Neural progenitor cell (in vitro differentiated cells): ENCODE measurements around the gene FADS2.

Experiments
- EZH2phosphoT487 ChIP-seq: fragments of 200-600 bp; sonication (generic); IDR thresholded peaks from 2 replicates; pipeline ENCODE4 v1.6.1; 2017; ENCODE audit warnings: antibody characterized with exemption
- TF ChIP-seq, protein P1 (sequence below): fragments of 200-600 bp; sonication (generic); IDR thresholded peaks from 2 replicates; pipeline ENCODE4 v1.5.1; 2017; ENCODE audit warnings: antibody characterized with exemption, mild to moderate bottlenecking

DNA sequence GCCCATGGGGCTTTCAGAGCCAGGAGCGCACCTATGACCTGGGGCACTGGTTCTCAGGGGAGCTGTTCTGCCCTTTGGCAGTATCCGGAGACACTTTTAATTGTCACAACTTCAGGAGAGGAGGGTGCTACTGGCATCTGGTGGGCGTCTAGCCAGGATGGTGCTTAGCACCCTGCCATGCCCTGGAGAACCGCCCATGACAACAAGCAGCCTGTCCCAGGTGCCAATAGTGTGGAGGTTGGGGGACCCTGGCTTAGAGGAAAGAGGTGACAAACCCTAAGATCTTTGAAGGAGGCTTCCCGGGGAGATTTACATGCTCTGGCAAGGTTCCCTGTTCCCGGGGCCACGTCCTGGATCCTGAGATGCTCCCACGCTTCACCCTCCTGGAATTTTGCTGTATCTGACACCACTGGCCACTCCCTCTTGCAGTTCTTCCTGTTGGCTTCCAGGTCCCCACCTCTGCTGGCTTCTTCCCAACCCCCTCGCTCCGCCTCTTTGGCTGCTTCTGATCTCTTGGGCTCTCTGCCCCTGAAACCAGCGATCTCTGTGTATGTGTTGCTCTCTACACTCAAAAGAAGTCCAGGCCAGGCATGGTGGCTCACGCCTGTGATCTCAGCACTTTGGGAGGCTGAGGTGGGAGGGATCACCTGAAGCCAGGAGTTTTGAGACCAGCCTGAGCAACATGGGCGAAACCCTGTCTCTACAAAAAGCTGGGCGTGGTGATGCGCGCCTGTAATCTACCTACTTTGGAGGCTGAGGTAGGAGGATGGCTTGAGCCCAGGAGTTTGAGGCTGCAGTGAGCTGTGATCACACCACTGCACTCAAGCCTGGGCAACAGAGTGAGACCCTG lies 32.2 kb downstream of the FADS2 start:
- no peak for TF ChIP-seq EZH2phosphoT487
- TF ChIP-seq, protein P1, sequence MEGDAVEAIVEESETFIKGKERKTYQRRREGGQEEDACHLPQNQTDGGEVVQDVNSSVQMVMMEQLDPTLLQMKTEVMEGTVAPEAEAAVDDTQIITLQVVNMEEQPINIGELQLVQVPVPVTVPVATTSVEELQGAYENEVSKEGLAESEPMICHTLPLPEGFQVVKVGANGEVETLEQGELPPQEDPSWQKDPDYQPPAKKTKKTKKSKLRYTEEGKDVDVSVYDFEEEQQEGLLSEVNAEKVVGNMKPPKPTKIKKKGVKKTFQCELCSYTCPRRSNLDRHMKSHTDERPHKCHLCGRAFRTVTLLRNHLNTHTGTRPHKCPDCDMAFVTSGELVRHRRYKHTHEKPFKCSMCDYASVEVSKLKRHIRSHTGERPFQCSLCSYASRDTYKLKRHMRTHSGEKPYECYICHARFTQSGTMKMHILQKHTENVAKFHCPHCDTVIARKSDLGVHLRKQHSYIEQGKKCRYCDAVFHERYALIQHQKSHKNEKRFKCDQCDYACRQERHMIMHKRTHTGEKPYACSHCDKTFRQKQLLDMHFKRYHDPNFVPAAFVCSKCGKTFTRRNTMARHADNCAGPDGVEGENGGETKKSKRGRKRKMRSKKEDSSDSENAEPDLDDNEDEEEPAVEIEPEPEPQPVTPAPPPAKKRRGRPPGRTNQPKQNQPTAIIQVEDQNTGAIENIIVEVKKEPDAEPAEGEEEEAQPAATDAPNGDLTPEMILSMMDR, result no peak
